Panc1 (cell line): ENCODE data around the gene LHFPL2. TPM values are rescaled to one million over a fixed set of nuclear protein-coding genes. Genes with fewer than 3 reads are reported as not detected.

Experiments used
- ATAC-seq: fragments of 200-7000 bp; cut with Tn5 transposase; 2 replicates; pipeline ENCODE4 v1.9.1; 2020; ENCODE audit warnings: mild to moderate bottlenecking, moderate library complexity
- BruUV-seq: library from RNA; stranded (reverse); fragments of 400-500 nt; replicated peaks from 2 replicates; lab custom pipeline; 2021; lab: Mats Ljungman, UMichigan
- CTCF ChIA-PET: fragments of 300-600 bp; sonication (Branson Sonifier 250); formaldehyde crosslinking; loops from one replicate; lab custom pipeline; 2022; ENCODE audit warnings: antibody characterized with exemption; lab: Charles Lee
- POLR2A ChIA-PET: fragments of 300-600 bp; sonication (Branson Sonifier 250); formaldehyde crosslinking; loops from one replicate; lab custom pipeline; 2022; ENCODE audit warnings: antibody characterized with exemption; lab: Charles Lee
- DNase-seq: peaks from one replicate; pipeline ENCODE4 v3.0.0-alpha.2; 2010; ENCODE audit warnings: low read depth, low spot score
- H3K27ac ChIP-seq: 2 replicates; pipeline ENCODE4 v1.5.1; 2011; ENCODE audit warnings: mild to moderate bottlenecking, low read length, inconsistent platforms
- H3K27me3 ChIP-seq: fragments of 200-500 bp; sonication (Bioruptor generic); 2 replicates; pipeline ENCODE4 v1.6.0; 2014; ENCODE audit warnings: low read length, inconsistent platforms; ENCODE audit not compliant: control insufficient read depth, insufficient read depth
- H3K36me3 ChIP-seq: fragments of 200-500 bp; sonication (Bioruptor generic); 2 replicates; pipeline ENCODE4 v1.5.1; 2014; ENCODE audit warnings: inconsistent platforms, mild to moderate bottlenecking, low read length, moderate library complexity; ENCODE audit not compliant: control insufficient read depth, insufficient read depth
- H3K4me1 ChIP-seq: 2 replicates; pipeline ENCODE4 v1.5.1; 2011; ENCODE audit warnings: inconsistent platforms, mild to moderate bottlenecking, low read length, moderate library complexity; ENCODE audit not compliant: control insufficient read depth, insufficient read depth
- H3K4me3 ChIP-seq, 2 experiments: 2 replicates each; pipeline ENCODE4 v1.5.1; 2011 to 2012; ENCODE audit warnings: low read depth in 2 of 2, low read length in 2 of 2, mild to moderate bottlenecking in 2 of 2, inconsistent platforms in 1 of 2, moderate library complexity in 1 of 2
- H3K9me3 ChIP-seq: fragments of 200-500 bp; sonication (Bioruptor generic); 2 replicates; pipeline ENCODE4 v1.5.1; 2014; ENCODE audit warnings: low read depth, mild to moderate bottlenecking, inconsistent platforms, low read length, moderate library complexity; ENCODE audit not compliant: control insufficient read depth, insufficient read depth
- CTCF ChIP-seq: fragments of 450-650 bp; IDR thresholded peaks from 2 replicates; pipeline ENCODE4 v1.5.1; 2017; ENCODE audit warnings: mild to moderate bottlenecking
- POLR2AphosphoS5 ChIP-seq: IDR thresholded peaks from 2 replicates; pipeline ENCODE4 v1.6.1; 2012; ENCODE audit warnings: mild to moderate bottlenecking, low read depth, low read length, moderate library complexity
- REST ChIP-seq, 2 experiments: IDR thresholded peaks; 2 replicates each; pipeline ENCODE4 v1.6.1; 2011 to 2012; ENCODE audit warnings: low read depth in 2 of 2, control low read depth in 1 of 2, low read length in 1 of 2, mild to moderate bottlenecking in 1 of 2, moderate library complexity in 1 of 2; ENCODE audit not compliant: insufficient read depth in 1 of 2
- SIN3A ChIP-seq: IDR thresholded peaks from 2 replicates; pipeline ENCODE4 v1.6.1; 2012; ENCODE audit warnings: low read depth, mild to moderate bottlenecking, low read length, moderate library complexity, borderline replicate concordance; ENCODE audit not compliant: insufficient read depth
- TCF7L2 ChIP-seq: IDR thresholded peaks from 2 replicates; pipeline ENCODE4 v1.6.1; 2011; ENCODE audit warnings: mild to moderate bottlenecking, low read depth, low read length, inconsistent platforms
- in situ Hi-C: cut with HindIII; loops from 2 replicates; pipeline ENCODE4 v1.10.0; 2016; ENCODE audit warnings: low sequenced_read_pairs, low pct_unique_long_range_greater_than_20kb
- intact Hi-C: fragments of 100-400 bp; cut with micrococcal nuclease; formaldehyde crosslinking; loops from one replicate; pipeline ENCODE4 v1.10.0; 2022; ENCODE audit not compliant: unreplicated experiment
- total RNA-seq: library from RNA; stranded (reverse); gene quantifications from one replicate; pipeline ENCODE4 v1.2.1, GENCODE V29; 2021; ENCODE audit not compliant: unreplicated experiment

LHFPL2 gene
- total RNA-seq, 1 experiment from 2014 or later, result 25.8 TPM

- no peak for ATAC-seq
- intact Hi-C loops (no loop called here), in situ Hi-C loops (no loop called here)
- Histone ChIP-seq H3K27ac (no peak overlapping the region), H3K27me3 (no peaks in the 10 kb centered on the region), H3K36me3 (no peaks in the 10 kb centered on the region), H3K4me3 (no peak overlapping the region), H3K4me1 (no peaks in the 10 kb centered on the region), H3K9me3 (peaks cover 10% of the 10 kb centered on the region; the same call in 1 of the 2 replicates)
- TF ChIP-seq SIN3A, result no peak
- no peak for TF ChIP-seq POLR2AphosphoS5
- TF ChIP-seq CTCF, result no peak
- TF ChIP-seq REST (IDR thresholded peaks at IDR 0.05; ENCODE audit: insufficient read depth in 1 of 2, low read depth in 2 of 2, low read length in 1 of 2), result no peak
- TF ChIP-seq TCF7L2, result no peak
- ChIA-PET CTCF (no interaction called here), POLR2A (no interaction called here)
- BruUV-seq, result no TSS peak
- DNase-seq, result no peak
Measured at GRCh38 chr5:78693339-78693738, 44.8 kb upstream of the LHFPL2 start.

GRCh38 chr5:78691084-78691960 is 42.8 kb upstream of the LHFPL2 start:
- ChIA-PET POLR2A (no interaction called here), CTCF (no interaction called here)
- H3K36me3 ChIP-seq, result no peaks in the 10 kb centered on the region
- no peak overlapping the region for H3K4me3 ChIP-seq
- intact Hi-C loops (no loop called here), in situ Hi-C loops (no loop called here)
- ATAC-seq (no peak), DNase-seq (no peak)
- H3K4me1 ChIP-seq, result no peaks in the 10 kb centered on the region
- H3K9me3 ChIP-seq, result peaks cover 10% of the 10 kb centered on the region; the same call in 1 of the 2 replicates
- H3K27me3 ChIP-seq, result no peaks in the 10 kb centered on the region
- no peak overlapping the region for H3K27ac ChIP-seq
- TF ChIP-seq POLR2AphosphoS5 (no peak), SIN3A (no peak), REST (IDR thresholded peaks at IDR 0.05; ENCODE audit: insufficient read depth in 1 of 2, low read depth in 2 of 2, low read length in 1 of 2) (no peak), CTCF (no peak), TCF7L2 (no peak)
- BruUV-seq, result no TSS peak
